ENCODE measurements around the gene SCN8A. TPM values are rescaled to one million over a fixed set of nuclear protein-coding genes. Genes with fewer than 3 reads are reported as not detected.

SCN8A gene
- polyA plus RNA-seq, 1 experiment = 19.6 TPM

GRCh38 chr12:51846911-51847642 lies 256.0 kb downstream of the SCN8A start:
- CTCF ChIA-PET = interaction anchor here (0.9 kb wide), 1 partner anchor 426 kb away, joined by 3 read pairs; no protein-coding TSS in a partner anchor
- TF ChIP-seq, protein P1, sequence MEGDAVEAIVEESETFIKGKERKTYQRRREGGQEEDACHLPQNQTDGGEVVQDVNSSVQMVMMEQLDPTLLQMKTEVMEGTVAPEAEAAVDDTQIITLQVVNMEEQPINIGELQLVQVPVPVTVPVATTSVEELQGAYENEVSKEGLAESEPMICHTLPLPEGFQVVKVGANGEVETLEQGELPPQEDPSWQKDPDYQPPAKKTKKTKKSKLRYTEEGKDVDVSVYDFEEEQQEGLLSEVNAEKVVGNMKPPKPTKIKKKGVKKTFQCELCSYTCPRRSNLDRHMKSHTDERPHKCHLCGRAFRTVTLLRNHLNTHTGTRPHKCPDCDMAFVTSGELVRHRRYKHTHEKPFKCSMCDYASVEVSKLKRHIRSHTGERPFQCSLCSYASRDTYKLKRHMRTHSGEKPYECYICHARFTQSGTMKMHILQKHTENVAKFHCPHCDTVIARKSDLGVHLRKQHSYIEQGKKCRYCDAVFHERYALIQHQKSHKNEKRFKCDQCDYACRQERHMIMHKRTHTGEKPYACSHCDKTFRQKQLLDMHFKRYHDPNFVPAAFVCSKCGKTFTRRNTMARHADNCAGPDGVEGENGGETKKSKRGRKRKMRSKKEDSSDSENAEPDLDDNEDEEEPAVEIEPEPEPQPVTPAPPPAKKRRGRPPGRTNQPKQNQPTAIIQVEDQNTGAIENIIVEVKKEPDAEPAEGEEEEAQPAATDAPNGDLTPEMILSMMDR (IDR thresholded peaks at IDR 0.05; ENCODE audit: insufficient read depth, low read depth, low read length) = no peak
- POLR2A ChIA-PET = interaction anchor here (0.6 kb wide), 1 partner anchor 132 kb away, joined by 3 read pairs; no protein-coding TSS in a partner anchor
- no peak for DNase-seq (ENCODE audit: low read depth)
- H3K36me3 ChIP-seq (ENCODE audit: control insufficient read depth, insufficient read depth, low read length) = no peaks in the 10 kb centered on the region
- H3K27me3 ChIP-seq (ENCODE audit: control insufficient read depth, insufficient read depth, low read length) = peaks cover 36% of the 10 kb centered on the region
- peak overlapping the region; percentile 47 for H3K4me3 ChIP-seq (ENCODE audit: low read depth, low read length)

DNA sequence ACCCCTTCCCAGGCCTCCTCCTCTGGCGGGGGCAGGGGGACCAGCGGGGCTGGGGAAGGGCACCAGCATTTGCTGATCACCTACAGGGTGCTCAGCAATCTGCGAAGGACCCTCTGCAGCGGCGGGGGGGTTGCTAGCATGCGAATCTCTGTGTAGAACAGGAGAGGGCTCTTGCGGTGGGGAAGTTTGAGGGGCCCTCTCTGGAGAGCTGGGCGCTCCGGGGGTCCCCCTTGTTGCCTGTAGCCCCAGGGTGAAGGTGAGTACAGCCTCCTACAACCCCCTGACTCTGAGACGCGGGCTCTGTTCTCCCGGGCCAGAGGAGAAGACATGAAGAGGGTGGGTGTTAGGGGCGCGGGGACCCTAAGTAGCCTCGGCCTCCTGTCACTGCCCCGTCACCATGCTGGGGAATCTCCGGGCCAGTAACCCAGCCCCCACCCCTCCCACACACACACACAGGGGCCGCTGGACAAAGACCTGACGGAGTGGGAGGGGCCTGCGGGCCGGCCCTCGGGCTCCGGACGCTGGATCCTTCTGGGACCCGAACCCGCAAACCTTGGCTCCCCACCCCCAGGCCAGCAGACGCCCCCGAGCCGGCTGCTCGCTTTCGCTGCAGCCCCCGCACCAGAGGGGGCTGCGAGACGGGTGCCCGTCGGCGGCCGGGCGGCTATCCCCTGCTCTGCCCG lies 256.8 kb downstream of the SCN8A start:
- ChIA-PET CTCF (interaction anchor here (1.1 kb wide), 1 partner anchor 9 kb away, joined by 4 read pairs; no protein-coding TSS in a partner anchor), POLR2A (no interaction called here)
- peak overlapping the region; percentile 47 for H3K4me3 ChIP-seq (ENCODE audit: low read depth, low read length)
- TF ChIP-seq, protein P1 (IDR thresholded peaks at IDR 0.05; ENCODE audit: insufficient read depth, low read depth, low read length) = no peak
- H3K36me3 ChIP-seq (ENCODE audit: control insufficient read depth, insufficient read depth, low read length) = no peaks in the 10 kb centered on the region
- H3K27me3 ChIP-seq (ENCODE audit: control insufficient read depth, insufficient read depth, low read length) = peaks cover 33% of the 10 kb centered on the region
- no peak for DNase-seq (ENCODE audit: low read depth)

DNA sequence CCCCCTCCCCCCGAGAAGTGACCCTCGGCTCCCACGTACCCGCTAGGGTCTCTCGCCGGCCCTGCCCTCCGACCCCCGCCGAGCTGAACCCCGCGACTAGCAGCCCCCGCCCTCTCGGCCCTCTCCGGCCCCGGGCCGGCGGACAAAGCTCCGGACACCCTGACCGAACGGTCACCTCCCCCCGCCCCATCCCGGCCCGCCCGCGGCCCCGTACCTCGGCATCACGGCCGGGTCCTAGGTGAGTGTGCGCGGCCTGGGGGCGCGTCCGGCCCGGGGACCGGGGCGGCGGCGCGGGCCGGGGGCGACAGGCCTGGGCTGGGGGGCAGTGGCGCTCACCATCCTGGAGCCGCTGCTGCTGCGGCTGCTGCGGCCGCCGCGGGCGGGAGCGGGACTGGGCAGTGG lies 257.3 kb downstream of the SCN8A start, which contains the start of gene FIGNL2:
Gene FIGNL2, minus strand, starts transcription at position 393 of the 402 bp plus-strand sequence. CDS start 26,305 bp downstream, outside the sequence.
- Histone ChIP-seq H3K4me3 (ENCODE audit: low read depth, low read length) (peak within 1 kb of the TSS; percentile 47), H3K36me3 (ENCODE audit: control insufficient read depth, insufficient read depth, low read length) (no peaks in the 10 kb centered on the region), H3K27me3 (ENCODE audit: control insufficient read depth, insufficient read depth, low read length) (peaks cover 33% of the 10 kb centered on the region)
- no peak for DNase-seq (ENCODE audit: low read depth)
- TF ChIP-seq, protein P1 (IDR thresholded peaks at IDR 0.05; ENCODE audit: insufficient read depth, low read depth, low read length) = no peak
- ChIA-PET CTCF (interaction anchor here (1.1 kb wide), 1 partner anchor 9 kb away, joined by 4 read pairs; no protein-coding TSS in a partner anchor), POLR2A (no interaction called here)

DNA sequence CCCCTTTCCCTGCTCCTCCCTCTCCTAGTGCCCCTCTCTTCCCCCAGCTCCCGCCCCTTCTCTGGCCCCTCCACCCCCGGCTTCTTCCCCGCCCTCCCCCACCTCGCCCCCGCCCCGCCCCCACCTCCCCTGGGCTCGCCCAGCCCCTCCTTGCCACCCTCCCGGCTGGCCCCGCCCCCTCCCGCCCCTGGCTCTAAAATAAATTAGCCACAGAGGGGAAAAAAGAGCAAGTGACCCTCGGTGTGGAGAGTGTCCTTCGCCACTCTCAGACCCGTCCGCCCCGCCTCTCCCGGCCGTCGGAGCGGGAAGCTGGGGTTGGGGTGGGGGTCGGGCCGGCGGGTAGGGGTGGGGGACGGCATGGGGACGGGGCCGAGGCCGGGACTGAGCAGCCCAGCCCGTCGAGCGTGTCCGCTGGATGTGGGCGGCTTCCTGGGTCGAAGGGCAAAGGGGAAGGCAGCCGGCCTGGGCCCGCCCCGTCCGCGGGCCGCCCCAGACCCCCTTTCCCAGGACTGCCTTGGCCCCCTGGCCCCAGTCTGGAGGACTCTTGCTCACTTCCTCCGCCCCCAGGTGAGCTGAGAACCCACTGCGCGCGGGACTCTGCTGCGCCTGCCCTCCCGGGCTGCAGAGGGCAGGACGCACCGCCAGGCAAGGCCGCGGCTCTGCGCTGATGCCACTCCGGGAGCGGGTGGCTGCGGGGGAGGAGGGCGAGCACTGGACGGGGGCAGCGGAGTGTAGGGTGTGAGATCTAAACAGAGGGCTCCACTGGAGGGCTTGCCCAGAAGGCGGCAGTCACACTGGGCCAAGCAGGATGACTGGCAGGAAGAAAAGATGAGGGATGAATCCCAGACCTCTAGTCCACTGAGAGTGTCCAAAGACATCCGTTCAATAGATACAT lies 258.1 kb downstream of the SCN8A start:
- H3K36me3 ChIP-seq (ENCODE audit: control insufficient read depth, insufficient read depth, low read length) = no peaks in the 10 kb centered on the region
- CTCF ChIA-PET = interaction anchor here (1.1 kb wide), 1 partner anchor 8 kb away, joined by 4 read pairs; no protein-coding TSS in a partner anchor
- POLR2A ChIA-PET = no interaction called here
- peaks cover 33% of the 10 kb centered on the region for H3K27me3 ChIP-seq (ENCODE audit: control insufficient read depth, insufficient read depth, low read length)
- no peak for DNase-seq (ENCODE audit: low read depth)
- TF ChIP-seq, protein P1 (IDR thresholded peaks at IDR 0.05; ENCODE audit: insufficient read depth, low read depth, low read length) = no peak
- H3K4me3 ChIP-seq (ENCODE audit: low read depth, low read length) = no peak overlapping the region

Measured in BJ (cell line).